GM21515 (cell line): ENCODE measurements around the gene CDCP2.

ENCODE experiments used
- ATAC-seq: cut with Tn5 transposase; IDR thresholded peaks from one replicate; pipeline ENCODE4 v1.9.1; 2021; ENCODE audit not compliant: unreplicated experiment

Gene CDCP2

GRCh38 chr1:54137534-54138061 is 15.2 kb downstream of the CDCP2 start:
- ATAC-seq, result no peak

GRCh38 chr1:54136963-54137533 is 15.8 kb downstream of the CDCP2 start:
- ATAC-seq, result no peak

DNA sequence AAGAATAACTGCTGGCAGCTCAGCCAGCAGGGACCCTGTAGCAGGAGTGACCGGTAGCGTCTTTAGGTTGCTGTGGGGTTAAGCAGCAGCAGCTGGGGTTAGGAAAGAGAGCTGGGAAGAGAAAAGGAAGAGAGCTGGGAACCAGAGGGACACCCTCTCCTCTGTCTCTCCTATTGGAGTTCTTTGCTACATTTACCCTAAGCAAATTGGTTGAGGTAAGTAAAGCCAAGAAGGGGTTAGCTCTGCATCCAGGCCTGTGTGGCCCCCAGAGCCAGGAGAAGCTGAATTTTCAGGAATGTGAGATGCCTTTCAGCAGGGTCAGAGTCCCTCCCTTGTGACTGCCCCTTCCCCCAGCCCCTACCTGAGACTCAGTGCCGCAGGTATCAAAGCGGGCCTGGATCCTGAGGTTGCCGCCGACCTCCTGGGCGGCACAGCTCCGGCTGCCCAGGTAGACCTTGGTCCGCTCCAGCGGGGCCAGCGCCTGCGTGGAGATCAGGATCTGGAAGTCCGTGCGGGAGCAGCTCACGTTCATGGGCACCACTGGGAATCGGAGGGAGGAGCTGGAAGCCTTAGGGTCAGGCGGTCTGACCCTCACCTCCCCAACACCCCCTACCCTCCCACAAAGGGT is 16.4 kb downstream of the CDCP2 start:
- ATAC-seq, result no peak

- no peak for ATAC-seq
These were observed 17.2 kb downstream of the CDCP2 start for GRCh38 chr1:54135436-54136120.

DNA sequence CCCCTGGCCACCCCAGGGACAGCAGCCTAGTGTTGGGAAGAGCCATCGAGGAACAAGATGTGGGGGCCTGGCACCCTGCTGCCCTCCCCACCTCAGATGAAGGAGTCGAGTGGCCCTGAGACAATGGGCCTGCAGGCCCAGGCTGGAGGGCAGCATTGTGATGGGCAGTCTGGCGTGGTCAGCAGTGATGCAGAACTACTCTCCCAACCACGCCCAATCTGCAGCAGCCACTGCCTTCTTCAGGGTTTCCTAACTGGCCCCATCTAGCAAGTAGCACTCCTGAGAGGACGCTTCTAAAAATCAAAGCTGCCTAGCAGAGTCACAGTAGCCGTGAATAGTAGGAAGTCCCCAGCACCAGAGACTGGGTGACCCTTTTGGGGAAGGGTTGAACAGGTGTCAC is 18.5 kb downstream of the CDCP2 start:
- no peak for ATAC-seq

- no peak for ATAC-seq
These were observed 20.3 kb downstream of the CDCP2 start for GRCh38 chr1:54132495-54132894.

GRCh38 chr1:54131419-54131818 is 21.4 kb downstream of the CDCP2 start:
- ATAC-seq, result no peak

- no peak for ATAC-seq
These were observed 22.9 kb downstream of the CDCP2 start for GRCh38 chr1:54129858-54130257.

DNA sequence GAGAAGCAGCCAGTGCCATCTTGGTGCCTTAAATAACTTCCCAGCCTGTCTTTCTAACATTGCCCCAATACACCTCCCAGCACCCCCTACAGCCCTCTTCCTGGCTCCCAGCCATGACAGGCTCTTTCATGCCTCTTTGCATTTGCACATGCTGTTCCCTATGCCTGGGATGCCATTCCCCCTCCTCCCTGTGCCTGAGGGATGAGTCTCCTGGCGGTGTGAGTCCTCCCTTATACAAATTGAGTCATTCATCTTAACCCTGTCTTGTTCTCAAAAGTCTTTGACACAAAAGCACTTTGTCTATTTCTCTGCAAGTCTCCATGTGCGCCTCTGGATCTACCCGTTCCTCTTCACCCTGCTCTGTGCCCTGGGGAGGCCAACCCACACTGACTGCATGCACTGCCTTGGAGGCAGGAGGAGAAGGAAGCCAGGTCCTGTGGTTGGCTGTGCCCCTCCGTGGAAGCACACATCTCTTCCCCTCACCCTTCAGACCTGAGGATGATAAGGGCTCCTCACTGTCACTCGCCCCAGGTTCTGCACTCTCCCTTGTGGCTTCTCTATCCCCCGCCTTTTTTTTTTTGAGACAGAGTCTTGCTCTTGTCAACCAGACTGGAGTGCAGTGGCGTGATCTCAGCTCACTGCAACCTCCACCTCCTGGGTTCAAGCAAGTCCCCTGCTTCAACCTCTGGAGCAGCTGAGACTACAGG is 25.1 kb downstream of the CDCP2 start:
- no peak for ATAC-seq

DNA sequence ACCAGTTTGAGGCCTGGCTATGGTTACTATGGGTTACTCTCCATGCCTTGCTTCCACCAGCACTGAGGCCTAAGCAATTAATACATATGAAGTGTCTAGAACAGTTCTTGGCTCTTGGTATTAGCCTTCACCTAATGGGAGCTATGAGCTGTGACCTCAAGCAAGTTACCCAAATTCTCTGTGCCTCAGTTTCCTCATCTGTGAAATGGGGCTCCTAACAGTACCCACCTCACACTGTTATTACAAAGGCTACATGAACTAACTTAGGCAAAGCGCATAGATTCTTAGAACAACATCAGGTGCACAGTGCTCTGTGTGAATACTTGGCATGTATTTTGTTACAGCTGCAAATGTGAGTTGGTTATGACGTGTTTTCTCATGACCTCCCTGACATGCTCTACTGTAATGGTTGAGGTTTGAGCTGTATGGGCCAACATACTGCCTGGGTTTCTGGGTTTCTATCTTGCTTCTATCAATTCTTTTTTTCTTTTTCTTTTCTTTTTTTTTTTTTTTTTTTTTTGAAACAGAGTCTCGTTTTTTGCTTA is 26.5 kb downstream of the CDCP2 start:
- no peak for ATAC-seq

DNA sequence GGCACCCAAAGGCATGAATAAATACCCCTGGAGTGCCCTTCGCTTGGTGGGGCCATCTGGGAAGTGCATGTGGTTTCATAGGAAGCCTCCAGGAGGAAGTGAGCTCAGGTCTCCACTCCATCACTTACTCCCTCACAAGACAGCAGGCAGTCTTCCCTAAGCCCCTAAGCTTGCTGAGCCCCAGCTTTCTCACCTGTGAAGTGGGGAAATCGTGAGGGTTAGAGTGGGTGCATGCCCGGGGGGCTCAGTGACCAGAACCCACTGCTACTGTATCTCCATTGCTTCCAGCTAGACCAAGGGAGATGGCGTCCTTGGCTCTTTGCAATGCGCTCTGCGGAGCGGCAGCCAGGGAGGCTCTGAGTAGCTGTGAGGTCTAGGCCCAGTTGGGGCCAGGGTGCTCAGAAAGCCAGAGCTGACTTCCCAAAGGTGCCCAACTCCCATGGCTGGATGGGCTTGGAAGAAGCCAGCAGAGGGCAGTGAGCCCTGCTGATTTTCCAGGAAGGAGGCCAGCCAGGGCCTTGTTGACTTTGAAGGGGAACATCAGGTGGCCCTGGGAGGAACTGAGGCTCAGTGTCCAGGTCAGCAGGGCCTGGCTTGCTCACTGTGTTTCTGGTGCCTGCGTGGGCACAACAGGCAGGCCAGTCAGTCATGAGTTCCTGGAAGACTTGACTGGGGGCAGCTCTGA is 27.3 kb downstream of the CDCP2 start:
- ATAC-seq, result no peak

GRCh38 chr1:54124906-54125305 is 27.9 kb downstream of the CDCP2 start:
- no peak for ATAC-seq

GRCh38 chr1:54124472-54124871 is 28.3 kb downstream of the CDCP2 start:
- ATAC-seq, result no peak

GRCh38 chr1:54122992-54123391 is 29.8 kb downstream of the CDCP2 start:
- ATAC-seq, result no peak

- no peak for ATAC-seq
These were observed 30.6 kb downstream of the CDCP2 start for GRCh38 chr1:54122135-54122751.

DNA sequence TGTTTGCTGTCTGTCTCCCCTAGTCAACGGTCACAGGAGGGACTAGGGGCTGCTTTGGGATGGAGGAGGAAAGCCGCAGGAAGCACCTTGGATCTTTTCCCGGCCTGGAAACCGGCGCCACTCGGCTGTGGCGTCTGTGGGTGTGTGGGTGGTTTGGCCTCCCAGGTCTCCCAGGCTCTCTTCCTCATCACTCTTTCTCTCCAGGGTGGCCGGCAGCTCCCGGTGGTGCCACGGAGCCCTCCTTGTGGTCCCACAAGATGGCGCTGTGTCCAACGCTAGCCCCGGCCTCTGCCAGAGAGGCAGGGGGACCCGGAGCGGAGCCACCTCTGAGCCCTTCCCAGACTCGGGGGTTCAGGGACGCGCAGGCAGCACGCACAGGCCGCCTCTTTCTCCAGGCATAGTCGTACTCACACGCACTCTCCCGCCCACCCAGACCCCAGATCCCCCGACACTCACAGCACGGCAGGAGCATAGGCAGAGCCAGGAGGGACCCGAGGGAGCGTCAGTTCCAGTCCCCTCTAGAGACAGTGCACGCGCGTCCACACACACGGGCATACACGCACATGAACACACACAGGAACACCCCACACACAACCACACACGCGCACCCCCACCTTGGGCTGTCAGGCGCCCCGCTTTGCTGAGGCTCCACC is 31.2 kb downstream of the CDCP2 start:
- no peak for ATAC-seq

DNA sequence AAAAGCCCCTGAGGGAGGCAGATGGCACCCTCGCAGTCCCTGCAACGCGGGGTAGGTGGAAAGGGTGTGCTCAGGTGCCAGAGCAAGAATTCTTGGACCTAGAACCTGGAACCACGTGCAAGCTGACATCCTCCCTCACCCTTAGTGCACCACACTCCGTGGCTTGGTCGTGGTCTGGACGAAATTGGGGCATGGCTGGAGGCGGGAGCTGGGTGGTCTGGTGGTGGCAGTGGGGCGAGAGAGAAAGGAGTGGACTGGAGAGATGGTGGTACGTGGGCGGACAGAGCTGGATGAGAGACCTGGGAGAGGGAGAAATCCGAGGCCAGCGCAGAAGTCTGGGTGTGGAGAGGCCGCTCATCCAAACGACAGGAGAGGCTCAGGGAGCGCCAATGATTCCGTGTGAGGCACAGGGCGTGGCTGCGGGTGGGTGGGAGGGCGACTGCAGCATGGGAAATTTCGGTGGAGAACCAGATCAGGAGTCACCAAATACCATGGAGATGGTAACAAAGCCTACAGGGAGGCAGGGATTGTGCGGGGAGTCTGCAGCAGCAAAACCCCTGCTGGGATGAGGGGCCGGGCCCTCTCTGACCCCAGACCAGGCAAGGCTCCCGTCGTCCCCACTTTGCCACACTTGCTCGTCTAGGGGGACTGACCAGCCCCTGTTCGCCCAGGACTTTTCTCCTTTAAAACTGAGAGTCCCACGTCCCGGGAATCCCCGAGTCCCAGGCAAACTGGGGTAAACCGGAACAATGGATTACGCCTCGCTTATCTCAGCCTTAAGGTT is 31.9 kb downstream of the CDCP2 start:
- no peak for ATAC-seq

GRCh38 chr1:54120018-54120697 is 32.6 kb downstream of the CDCP2 start:
- ATAC-seq, result no peak

- no peak for ATAC-seq
These were observed 34.1 kb downstream of the CDCP2 start for GRCh38 chr1:54118704-54119103.
